Measurements from ENCODE around the gene PPCDC.

The PPCDC gene

DNA sequence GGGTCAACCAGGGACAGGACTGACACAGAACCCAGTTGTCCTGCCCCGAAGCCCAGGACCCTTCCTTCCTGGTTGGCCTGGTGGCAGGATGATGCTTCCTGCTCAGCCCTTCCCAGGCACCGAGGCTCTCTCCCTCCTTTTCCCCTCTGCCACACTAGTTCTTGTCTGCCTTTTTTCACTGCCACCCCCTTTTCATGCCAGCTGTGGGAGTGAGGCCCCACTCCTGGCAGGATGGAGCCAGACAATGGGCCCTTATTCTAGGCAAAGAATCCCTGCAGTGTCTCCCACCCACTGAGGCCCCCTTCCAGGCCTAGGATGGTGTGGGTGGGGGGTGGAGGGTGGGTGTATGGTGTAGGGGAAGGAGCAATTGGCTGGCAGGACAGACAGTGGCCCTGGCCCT lies 29.2 kb upstream of the PPCDC start:
- ChIA-PET POLR2A (interaction anchor here (1.1 to 2.9 kb wide), 7 partner anchors 9 to 210 kb away, joined by 6 to 41 read pairs (median 12); partner anchors contain the start of genes FAM219B, PPCDC and RPP25), CTCF (interaction anchor here (1.2 kb wide), 1 partner anchor 93 kb away, joined by 4 read pairs; no protein-coding TSS in a partner anchor)
- TF ChIP-seq CTBP1 (IDR thresholded peaks at IDR 0.05; ENCODE audit: borderline replicate concordance) = no peak
- TF ChIP-seq SUZ12 (IDR thresholded peaks at IDR 0.05) = no peak
- TF ChIP-seq, protein P1, sequence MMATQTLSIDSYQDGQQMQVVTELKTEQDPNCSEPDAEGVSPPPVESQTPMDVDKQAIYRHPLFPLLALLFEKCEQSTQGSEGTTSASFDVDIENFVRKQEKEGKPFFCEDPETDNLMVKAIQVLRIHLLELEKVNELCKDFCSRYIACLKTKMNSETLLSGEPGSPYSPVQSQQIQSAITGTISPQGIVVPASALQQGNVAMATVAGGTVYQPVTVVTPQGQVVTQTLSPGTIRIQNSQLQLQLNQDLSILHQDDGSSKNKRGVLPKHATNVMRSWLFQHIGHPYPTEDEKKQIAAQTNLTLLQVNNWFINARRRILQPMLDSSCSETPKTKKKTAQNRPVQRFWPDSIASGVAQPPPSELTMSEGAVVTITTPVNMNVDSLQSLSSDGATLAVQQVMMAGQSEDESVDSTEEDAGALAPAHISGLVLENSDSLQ (IDR thresholded peaks at IDR 0.05) = no peak
- no peak for TF ChIP-seq ZNF384 (IDR thresholded peaks at IDR 0.05)
- no peak for TF ChIP-seq FOXA1 (IDR thresholded peaks at IDR 0.05)
- no peak for TF ChIP-seq L3MBTL2 (conservative IDR thresholded peaks at IDR 0.05)
- TF ChIP-seq TARDBP (IDR thresholded peaks at IDR 0.05) = no peak
- no peak for TF ChIP-seq HDGF (IDR thresholded peaks at IDR 0.05; ENCODE audit: borderline replicate concordance)
- TF ChIP-seq LEF1 (IDR thresholded peaks at IDR 0.05; ENCODE audit: borderline replicate concordance) = no peak
- no peak for TF ChIP-seq NFRKB (IDR thresholded peaks at IDR 0.05)
- TF ChIP-seq ELF4 (IDR thresholded peaks at IDR 0.05) = no peak
- no peak for DNase-seq (ENCODE audit: extremely low spot score)

DNA sequence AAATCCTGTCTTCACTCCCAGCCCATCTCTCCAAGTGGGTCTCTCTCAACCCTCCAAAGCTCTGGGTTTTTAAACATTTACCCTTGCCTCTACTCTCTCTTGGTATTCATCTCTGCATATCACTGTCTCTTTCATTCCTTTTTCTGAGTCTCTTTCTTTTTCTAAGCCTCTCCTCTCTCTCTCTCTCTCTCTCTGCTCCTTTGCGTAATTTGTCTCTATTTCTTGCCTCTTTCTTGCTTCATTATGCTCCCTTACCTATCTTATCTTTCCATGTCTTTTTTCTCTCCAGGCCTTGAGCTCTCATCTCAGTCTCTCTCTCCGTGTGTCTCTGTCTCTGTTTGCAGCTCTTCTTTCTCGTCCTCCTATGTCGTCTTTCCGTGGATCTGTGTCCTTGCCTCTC lies 28.7 kb upstream of the PPCDC start:
- ChIA-PET CTCF (interaction anchor here (1.0 to 1.3 kb wide), 3 partner anchors 20 to 93 kb away, joined by 4 to 7 read pairs (median 5); no protein-coding TSS in a partner anchor), POLR2A (interaction anchor here (0.5 to 2.9 kb wide), 22 partner anchors 9 to 458 kb away, joined by 3 to 41 read pairs (median 6); partner anchors contain the start of genes C15orf39, FAM219B, MPI and PPCDC)
- DNase-seq (ENCODE audit: extremely low spot score) = no peak
- no peak for TF ChIP-seq ARNT (IDR thresholded peaks at IDR 0.05)
- TF ChIP-seq ELF4 (IDR thresholded peaks at IDR 0.05) = no peak
- no peak for TF ChIP-seq TARDBP (IDR thresholded peaks at IDR 0.05)
- no peak for TF ChIP-seq FOXA1 (IDR thresholded peaks at IDR 0.05)
- TF ChIP-seq L3MBTL2 (conservative IDR thresholded peaks at IDR 0.05) = no peak

DNA sequence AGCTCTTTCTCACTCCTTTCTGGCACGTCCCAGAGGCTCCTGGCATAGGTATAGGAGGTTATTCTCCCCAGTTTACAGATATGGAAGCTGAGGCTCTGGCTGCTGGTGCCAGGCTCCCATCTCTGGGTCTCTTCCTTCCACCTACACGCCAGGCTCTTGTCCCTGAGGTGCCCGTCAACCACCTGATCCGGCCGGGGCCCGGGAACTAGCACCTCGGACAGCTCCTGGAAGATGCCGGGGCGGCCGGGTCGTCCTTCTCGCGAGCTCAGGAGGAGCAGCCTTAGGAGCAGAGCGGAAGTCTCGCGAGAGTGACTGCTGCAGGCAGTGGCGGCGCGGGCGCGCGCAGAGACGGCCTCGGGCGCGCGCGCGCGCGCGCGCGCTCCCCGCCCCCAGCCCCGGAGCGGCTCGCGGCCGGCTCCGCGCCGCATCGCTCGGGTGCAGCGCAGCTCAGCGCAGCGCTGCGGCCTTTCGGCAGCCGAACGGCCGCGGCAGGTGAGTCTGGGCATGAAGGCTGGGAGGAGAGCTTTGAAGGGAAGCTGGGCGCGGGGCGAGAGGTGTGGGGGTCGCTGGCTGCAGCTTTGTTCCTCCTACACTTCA lies 28.1 kb upstream of the PPCDC start, which contains the start of gene SCAMP5:
SCAMP5 (plus strand) TSS at position 382 of the 597 bp plus-strand sequence. CDS start 16,277 bp downstream, outside the sequence.
- peak; percentile 100 for DNase-seq (ENCODE audit: extremely low spot score)
- ChIA-PET POLR2A (interaction anchor here (0.5 to 2.9 kb wide), 24 partner anchors 9 to 458 kb away, joined by 3 to 41 read pairs (median 4); partner anchors contain the start of genes C15orf39, COX5A, FAM219B and MPI), CTCF (interaction anchor here (1.0 to 1.3 kb wide), 3 partner anchors 20 to 94 kb away, joined by 4 to 7 read pairs (median 5); no protein-coding TSS in a partner anchor)
- TF ChIP-seq L3MBTL2 (conservative IDR thresholded peaks at IDR 0.05) (no peak), FOXK2 (IDR thresholded peaks at IDR 0.05) (no peak), SP1 (IDR thresholded peaks at IDR 0.05) (peak; percentile 60; the same call in 1 of the 2 replicates), ZNF384 (IDR thresholded peaks at IDR 0.05) (no peak), NFRKB (IDR thresholded peaks at IDR 0.05) (no peak), ARNT (IDR thresholded peaks at IDR 0.05) (no peak), FOXM1 (IDR thresholded peaks at IDR 0.05; ENCODE audit: borderline replicate concordance) (peak; percentile 69; the same call in 1 of the 2 replicates), LEF1 (IDR thresholded peaks at IDR 0.05; ENCODE audit: borderline replicate concordance) (no peak)
- TF ChIP-seq, protein P1 (IDR thresholded peaks at IDR 0.05) = no peak; the same call in 1 of the 2 replicates

DNA sequence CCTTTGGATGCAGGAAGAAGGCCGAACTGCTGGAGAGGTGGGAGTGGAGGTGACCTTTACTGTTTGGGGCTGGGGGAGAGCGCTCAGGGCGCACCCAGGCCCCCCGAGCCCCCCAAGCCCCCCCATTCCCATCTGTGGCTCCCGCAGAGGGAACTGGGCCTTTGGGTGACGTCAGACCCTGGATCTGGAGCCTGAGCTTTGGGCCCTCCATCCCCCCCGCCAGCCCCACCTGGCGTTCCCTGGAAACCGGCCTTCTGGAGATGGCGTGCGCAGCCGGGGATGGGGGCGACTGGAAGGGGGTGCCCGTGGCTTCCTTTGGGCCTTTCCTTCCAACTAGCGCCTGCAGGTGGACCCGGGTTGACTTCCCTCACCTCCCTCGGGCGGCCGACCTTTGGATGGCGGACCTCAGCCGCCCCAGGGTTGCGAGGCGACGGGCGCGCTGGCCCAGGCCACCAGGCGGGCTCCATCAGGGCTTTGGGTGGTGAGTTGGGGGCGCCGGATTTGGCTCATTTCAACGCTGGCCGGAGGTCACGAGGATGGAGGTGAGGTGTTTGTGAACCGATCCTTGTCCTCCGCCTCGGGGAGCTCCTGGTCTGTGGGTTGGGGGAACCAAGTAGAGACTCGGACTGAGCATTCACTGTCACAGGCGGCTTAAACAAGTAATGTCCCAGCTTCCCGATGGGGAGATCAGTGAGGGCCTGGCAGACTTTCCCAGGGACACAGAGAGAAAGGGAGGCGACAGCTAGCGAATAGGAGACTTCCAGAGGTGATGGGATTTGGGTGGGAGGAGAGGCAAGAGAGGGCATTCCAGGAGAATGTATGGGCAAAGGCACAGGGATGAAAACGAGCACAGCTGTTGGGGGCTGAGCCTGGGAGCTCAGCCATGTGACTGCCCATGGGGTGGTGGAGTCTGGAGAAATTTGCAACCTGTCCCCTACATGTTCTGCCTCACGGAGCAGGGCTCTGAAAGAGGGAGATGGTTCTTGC lies 27.3 kb upstream of the PPCDC start:
- no peak for DNase-seq (ENCODE audit: extremely low spot score)
- CTCF ChIA-PET = interaction anchor here (0.6 to 1.3 kb wide), 2 partner anchors 45 to 621 kb away, joined by 3 to 7 read pairs; no protein-coding TSS in a partner anchor
- TF ChIP-seq, protein P1 (IDR thresholded peaks at IDR 0.05) = no peak
- no peak for TF ChIP-seq BHLHE40 (IDR thresholded peaks at IDR 0.05; ENCODE audit: borderline replicate concordance)
- TF ChIP-seq ARNT (IDR thresholded peaks at IDR 0.05) = no peak
- TF ChIP-seq ELF4 (IDR thresholded peaks at IDR 0.05) = no peak
- TF ChIP-seq HDGF (IDR thresholded peaks at IDR 0.05; ENCODE audit: borderline replicate concordance) = no peak
- TF ChIP-seq SP1 (IDR thresholded peaks at IDR 0.05) = no peak
- no peak for TF ChIP-seq FOXM1 (IDR thresholded peaks at IDR 0.05; ENCODE audit: borderline replicate concordance)
- no peak for TF ChIP-seq CTBP1 (IDR thresholded peaks at IDR 0.05; ENCODE audit: borderline replicate concordance)
- no peak for TF ChIP-seq FOXA1 (IDR thresholded peaks at IDR 0.05)
- no peak for TF ChIP-seq L3MBTL2 (conservative IDR thresholded peaks at IDR 0.05)
- TF ChIP-seq SUZ12 (IDR thresholded peaks at IDR 0.05) = no peak
- no peak for TF ChIP-seq ZNF384 (IDR thresholded peaks at IDR 0.05)
- TF ChIP-seq LEF1 (IDR thresholded peaks at IDR 0.05; ENCODE audit: borderline replicate concordance) = no peak
- TF ChIP-seq NFRKB (IDR thresholded peaks at IDR 0.05) = no peak
- TF ChIP-seq FOXK2 (IDR thresholded peaks at IDR 0.05) = no peak
- no peak for TF ChIP-seq TARDBP (IDR thresholded peaks at IDR 0.05)
- POLR2A ChIA-PET = interaction anchor here (0.6 to 2.9 kb wide), 17 partner anchors 8 to 457 kb away, joined by 3 to 41 read pairs (median 6); partner anchors contain the start of genes C15orf39, COX5A, FAM219B and MPI

DNA sequence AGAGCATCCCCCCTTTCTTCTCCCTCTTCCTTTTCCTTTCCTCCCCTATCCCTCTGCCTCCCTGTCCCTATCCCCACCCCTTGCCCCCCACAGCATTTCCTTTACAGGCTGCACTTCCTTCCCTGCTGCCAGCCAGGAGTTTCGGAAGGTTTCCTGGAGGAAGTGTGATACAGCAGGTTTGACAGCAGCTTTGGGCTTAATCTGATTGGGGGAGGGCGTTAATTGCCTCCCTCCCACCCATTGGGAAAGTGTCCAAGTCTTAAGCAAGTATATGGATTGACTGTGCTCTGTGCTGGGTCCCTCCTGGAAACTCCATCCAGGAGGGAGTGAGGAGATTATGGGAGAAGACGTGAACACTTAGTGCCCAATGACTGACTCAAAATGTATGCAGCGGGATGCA lies 26.2 kb upstream of the PPCDC start:
- TF ChIP-seq SP1 (IDR thresholded peaks at IDR 0.05) (no peak), TARDBP (IDR thresholded peaks at IDR 0.05) (no peak), ZNF384 (IDR thresholded peaks at IDR 0.05) (no peak), NFRKB (IDR thresholded peaks at IDR 0.05) (no peak), LEF1 (IDR thresholded peaks at IDR 0.05; ENCODE audit: borderline replicate concordance) (no peak), HDGF (IDR thresholded peaks at IDR 0.05; ENCODE audit: borderline replicate concordance) (no peak), FOXA1 (IDR thresholded peaks at IDR 0.05) (no peak), FOXM1 (IDR thresholded peaks at IDR 0.05; ENCODE audit: borderline replicate concordance) (no peak), SUZ12 (IDR thresholded peaks at IDR 0.05) (no peak), L3MBTL2 (conservative IDR thresholded peaks at IDR 0.05) (no peak), ARNT (IDR thresholded peaks at IDR 0.05) (no peak), BHLHE40 (IDR thresholded peaks at IDR 0.05; ENCODE audit: borderline replicate concordance) (no peak)
- TF ChIP-seq, protein P1 (IDR thresholded peaks at IDR 0.05) = no peak
- CTCF ChIA-PET = no interaction called here
- POLR2A ChIA-PET = interaction anchor here (0.9 to 2.9 kb wide), 2 partner anchors 28 to 59 kb away, joined by 3 to 36 read pairs; partner anchors contain the start of genes COX5A and PPCDC
- no peak for DNase-seq (ENCODE audit: extremely low spot score)

Data from HEK293T (cell line).